GM10266 (cell line): ENCODE data around the gene CNPY1.
A peak's percentile ranks its signal among the peaks of the same experiment; 100 is the strongest.

Experiments
- DNase-seq: peaks from one replicate; pipeline ENCODE4 v3.0.0; 2012; ENCODE audit errors: extremely low spot score
- TF ChIP-seq, protein P1 (sequence below): IDR thresholded peaks from 2 replicates; pipeline ENCODE4 v1.5.1; 2012; ENCODE audit warnings: mild to moderate bottlenecking, low read depth; ENCODE audit not compliant: control insufficient read depth, insufficient read depth; ENCODE audit errors: missing control alignments

CNPY1 gene

DNA sequence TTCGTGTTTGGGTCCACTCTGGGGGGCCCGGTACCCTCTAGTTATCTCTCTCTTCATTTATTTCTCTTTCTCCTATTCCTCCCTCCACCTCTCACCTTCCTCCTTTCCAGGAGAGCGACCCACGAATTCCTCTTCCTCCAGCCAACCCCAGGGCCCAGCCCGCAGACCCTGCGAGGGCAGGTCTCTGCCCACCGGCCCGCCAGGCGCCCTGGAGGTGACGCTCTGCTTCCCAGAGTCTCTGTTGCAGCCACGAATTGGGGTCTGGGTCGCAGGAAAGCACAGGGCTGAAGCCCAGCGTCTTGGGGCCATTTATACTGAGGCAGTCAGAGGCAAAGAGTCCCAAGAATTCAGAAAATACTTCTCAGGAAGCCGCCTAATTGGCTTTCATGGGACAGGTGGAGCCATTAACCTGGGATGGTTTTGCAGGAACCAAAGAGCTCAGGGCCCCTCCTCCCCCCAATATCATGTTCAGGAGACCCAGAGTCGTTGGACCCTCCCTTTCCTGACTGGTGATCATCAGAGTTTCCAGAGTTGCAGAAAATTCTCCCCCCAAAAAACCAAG lies 91.1 kb downstream of the CNPY1 start:
- TF ChIP-seq, protein P1, sequence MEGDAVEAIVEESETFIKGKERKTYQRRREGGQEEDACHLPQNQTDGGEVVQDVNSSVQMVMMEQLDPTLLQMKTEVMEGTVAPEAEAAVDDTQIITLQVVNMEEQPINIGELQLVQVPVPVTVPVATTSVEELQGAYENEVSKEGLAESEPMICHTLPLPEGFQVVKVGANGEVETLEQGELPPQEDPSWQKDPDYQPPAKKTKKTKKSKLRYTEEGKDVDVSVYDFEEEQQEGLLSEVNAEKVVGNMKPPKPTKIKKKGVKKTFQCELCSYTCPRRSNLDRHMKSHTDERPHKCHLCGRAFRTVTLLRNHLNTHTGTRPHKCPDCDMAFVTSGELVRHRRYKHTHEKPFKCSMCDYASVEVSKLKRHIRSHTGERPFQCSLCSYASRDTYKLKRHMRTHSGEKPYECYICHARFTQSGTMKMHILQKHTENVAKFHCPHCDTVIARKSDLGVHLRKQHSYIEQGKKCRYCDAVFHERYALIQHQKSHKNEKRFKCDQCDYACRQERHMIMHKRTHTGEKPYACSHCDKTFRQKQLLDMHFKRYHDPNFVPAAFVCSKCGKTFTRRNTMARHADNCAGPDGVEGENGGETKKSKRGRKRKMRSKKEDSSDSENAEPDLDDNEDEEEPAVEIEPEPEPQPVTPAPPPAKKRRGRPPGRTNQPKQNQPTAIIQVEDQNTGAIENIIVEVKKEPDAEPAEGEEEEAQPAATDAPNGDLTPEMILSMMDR: no peak
- peak; percentile 40 for DNase-seq

DNA sequence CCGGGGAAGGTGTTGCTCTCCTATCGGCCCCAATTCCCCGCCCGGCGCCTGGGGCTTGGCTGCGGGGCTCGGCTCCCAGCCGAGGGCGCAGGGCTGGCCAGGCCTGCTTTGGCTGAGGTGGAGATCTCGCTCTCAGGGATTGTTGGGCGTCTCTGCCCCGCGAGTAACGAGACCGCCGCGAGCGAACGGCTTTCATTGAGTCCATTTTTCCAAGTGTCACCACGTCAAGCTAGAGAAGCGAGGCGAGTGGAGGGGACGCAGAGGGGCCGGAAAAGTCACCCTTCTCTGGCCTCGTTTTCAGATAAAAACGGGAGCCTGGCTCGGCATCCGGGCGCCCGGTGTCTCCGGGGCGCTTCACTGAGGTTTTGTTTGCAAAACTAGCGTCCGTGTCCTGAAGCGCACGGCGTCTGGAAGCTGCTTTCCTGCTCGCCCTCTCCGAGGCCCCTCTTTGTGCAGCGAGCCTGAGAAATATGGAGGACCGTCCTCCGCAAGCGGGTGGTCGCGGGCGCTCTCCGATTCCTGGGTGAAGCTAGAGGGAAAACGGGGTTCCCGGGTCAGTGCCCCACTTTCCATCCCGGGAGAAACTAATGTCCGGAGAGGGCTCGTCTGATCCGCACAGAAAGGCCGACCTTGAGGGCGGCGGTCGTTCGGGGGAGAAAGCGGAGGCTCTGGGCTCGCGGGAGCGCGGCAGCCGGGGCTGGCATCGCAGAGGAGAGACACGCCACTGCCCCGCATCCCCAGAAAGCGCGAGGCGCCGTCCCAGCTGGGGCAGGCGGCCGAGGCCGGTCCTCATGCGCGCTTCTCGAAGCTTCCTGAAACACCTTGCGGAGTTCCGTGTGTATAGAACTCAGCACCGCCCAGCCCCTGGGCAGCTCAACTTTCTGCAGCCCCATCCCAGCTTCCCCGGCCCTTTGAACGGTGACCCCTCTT lies 91.9 kb downstream of the CNPY1 start:
- DNase-seq: peak; percentile 46
- TF ChIP-seq, protein P1: no peak

DNA sequence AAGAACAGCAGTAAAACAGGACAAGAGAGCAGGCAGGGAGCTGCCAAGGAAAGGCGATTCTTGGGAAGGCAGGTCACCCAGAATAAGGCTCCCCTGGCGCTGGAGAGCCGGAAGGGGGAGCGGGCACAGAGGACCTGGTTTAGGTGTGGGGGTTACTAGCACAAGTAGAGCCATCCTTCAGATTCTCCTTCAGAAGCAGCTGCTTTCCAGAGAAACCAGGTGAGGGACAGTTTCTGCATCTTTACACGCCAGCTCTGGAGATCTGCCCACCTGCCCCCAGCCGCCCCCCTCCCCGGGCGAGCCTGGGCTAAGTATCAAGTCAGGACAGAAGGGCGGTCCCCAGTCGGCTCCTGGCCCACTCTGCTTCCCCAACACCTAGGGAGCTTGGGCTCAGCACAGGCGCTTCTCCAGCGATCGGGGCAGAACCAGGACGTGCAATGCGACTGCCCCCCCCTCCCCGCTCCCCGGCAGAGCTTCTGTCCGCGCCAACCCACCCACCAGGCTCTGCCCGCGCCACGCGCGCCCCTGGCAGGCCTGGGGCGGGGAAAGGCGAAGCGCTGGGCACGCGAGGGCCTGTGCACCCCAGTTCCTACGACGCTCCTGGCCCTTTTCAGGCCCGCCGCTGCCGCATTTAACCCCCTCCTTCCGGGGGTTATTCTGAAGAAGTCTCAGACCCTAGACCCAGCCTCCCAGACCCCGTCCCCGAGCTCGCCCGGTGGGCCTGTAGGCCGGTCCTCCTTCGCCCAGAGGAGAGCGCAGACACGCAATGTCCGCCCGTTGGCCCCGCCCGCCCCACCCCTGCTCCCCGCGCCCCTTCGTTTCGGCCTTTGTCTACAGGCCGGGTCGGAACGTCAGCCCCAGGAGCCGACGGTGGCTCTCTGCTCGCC lies 92.8 kb downstream of the CNPY1 start:
- peak; percentile 31 for DNase-seq
- TF ChIP-seq, protein P1: no peak

DNA sequence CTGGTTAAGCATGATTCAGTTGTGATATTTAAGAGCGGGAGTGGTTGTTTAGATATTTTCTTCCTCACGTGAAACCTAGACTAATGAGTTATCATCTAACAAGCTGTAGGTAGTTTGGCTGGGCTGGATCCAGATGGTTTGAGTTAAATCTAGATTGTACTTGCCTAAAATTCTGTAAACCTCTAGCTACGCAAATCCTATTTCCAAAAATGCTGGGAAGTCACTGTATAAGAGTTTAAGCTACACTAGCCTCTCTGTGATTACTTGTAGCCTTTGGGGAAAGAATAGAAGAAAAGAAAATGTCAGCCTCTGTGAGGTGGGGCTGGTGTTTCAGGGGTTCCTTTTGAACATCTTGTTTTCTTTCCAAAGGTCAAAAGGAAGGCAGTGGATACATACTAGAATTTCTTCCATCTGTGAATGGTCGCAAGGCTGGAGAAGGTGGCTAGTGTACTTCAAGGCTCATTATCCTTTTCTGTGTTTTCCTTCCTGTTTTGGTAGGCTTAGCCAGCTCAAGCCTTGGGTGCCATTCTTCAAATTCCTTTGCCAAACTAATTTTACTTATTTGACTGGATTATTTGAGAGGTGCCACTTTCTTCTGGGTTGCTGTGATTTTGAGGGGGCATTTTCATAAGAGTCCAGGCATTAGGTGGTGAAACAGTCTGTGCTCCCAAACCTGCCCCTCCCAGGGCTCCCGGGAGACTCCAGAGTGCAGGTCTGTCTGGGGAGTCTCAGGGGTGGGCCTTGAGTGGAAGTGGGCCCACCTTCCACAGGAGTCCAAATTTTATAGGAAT lies 93.7 kb downstream of the CNPY1 start:
- peak; percentile 25 for DNase-seq
- TF ChIP-seq, protein P1: no peak

DNA sequence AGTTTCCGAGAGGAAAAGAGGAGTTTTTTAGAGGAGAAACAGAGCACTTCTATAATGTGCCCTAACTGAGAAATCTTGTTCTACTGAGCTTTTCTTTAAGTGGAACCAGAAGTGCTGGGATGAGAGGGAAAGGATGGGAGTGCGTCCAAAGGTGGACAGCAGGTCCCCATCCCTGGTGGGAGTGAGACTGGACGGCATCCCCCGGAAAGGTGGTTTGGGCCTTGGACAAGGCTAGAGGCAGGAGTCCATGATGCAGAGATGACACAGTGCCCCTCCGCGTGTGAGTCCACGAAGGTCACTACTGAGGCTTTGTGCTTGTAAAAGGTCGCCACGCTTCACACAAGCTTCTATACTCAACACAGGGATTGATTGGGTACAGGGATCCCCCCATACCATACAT lies 94.5 kb downstream of the CNPY1 start:
- TF ChIP-seq, protein P1: no peak
- DNase-seq: no peak
